Common myeloid progenitor, CD34-positive (primary cell): ENCODE data around the gene TMEM239.

Experiments
- CTCF ChIA-PET: fragments of 350-600 bp; sonication (Branson Sonifier 250); formaldehyde crosslinking; loops from one replicate; lab custom pipeline; 2021; ENCODE audit warnings: antibody characterized with exemption; lab: Charles Lee
- POLR2A ChIA-PET: fragments of 350-600 bp; sonication (Branson Sonifier 250); formaldehyde crosslinking; loops from one replicate; lab custom pipeline; 2021; ENCODE audit warnings: antibody characterized with exemption; lab: Charles Lee
- DNase-seq, 3 donors: peaks; one replicate each; pipeline versions ENCODE4 v3.0.0 to v3.0.0-alpha.2; 2013
- H3K27ac ChIP-seq, 2 experiments: 1 replicate in 1 of 2; 2 replicates in 1 of 2; pipeline ENCODE4 v1.7.0; 2013; ENCODE audit warnings: inconsistent platforms in 2 of 2, low read length in 2 of 2, mild to moderate bottlenecking in 2 of 2, low read depth in 1 of 2, moderate library complexity in 1 of 2; ENCODE audit not compliant: severe bottlenecking in 2 of 2, insufficient read depth in 1 of 2, poor library complexity in 1 of 2
- H3K27me3 ChIP-seq, 5 experiments: replicated peaks in 2 of 5; 1 replicate in 3 of 5; 2 replicates in 2 of 5; pipeline versions ENCODE4 v1.6.1 to v1.7.0; 2013; ENCODE audit warnings: low read length in 4 of 5, mild to moderate bottlenecking in 2 of 5, moderate library complexity in 2 of 5, inconsistent platforms in 1 of 5; ENCODE audit not compliant: insufficient read depth in 5 of 5, control insufficient read depth in 4 of 5
- H3K36me3 ChIP-seq, 4 experiments: 1 replicate in 2 of 4; 2 replicates in 2 of 4; pipeline versions ENCODE4 v1.6.1 to v1.7.0; 2013; ENCODE audit warnings: low read length in 3 of 4, control low read depth in 1 of 4, mild to moderate bottlenecking in 1 of 4; ENCODE audit not compliant: control insufficient read depth in 4 of 4, insufficient read depth in 4 of 4
- H3K4me1 ChIP-seq, 4 experiments: 1 replicate in 3 of 4; 2 replicates in 1 of 4; pipeline versions ENCODE4 v1.6.1 to v1.7.1; 2013; ENCODE audit warnings: low read length in 3 of 4, mild to moderate bottlenecking in 3 of 4, control low read depth in 1 of 4, inconsistent platforms in 1 of 4, moderate library complexity in 1 of 4; ENCODE audit not compliant: control insufficient read depth in 4 of 4, insufficient read depth in 4 of 4; ENCODE audit errors: control extremely low read depth in 1 of 4
- H3K4me3 ChIP-seq, 7 experiments: 1 replicate in 4 of 7; 2 replicates in 3 of 7; pipeline versions ENCODE4 v1.5.1 to v1.7.0; 2013; ENCODE audit warnings: mild to moderate bottlenecking in 7 of 7, low read length in 6 of 7, moderate library complexity in 6 of 7, inconsistent platforms in 2 of 7, low read depth in 2 of 7, control low read depth in 1 of 7; ENCODE audit not compliant: insufficient read depth in 4 of 7, control insufficient read depth in 1 of 7; ENCODE audit errors: extremely low read depth in 1 of 7
- H3K9me3 ChIP-seq, 5 experiments: 1 replicate in 4 of 5; 2 replicates in 1 of 5; pipeline versions ENCODE4 v1.6.1 to v1.7.1; 2013; ENCODE audit warnings: low read length in 4 of 5, mild to moderate bottlenecking in 2 of 5, inconsistent platforms in 1 of 5, low read depth in 1 of 5, moderate library complexity in 1 of 5; ENCODE audit not compliant: control insufficient read depth in 4 of 5, insufficient read depth in 2 of 5; ENCODE audit errors: control extremely low read depth in 1 of 5
- WGBS: methylation state at CpG from one replicate; pipeline ENCODE4 v1.1.5; 2013; ENCODE audit not compliant: insufficient coverage; 5-methylcytosine and 5-hydroxymethylcytosine counted together

Gene TMEM239

DNA sequence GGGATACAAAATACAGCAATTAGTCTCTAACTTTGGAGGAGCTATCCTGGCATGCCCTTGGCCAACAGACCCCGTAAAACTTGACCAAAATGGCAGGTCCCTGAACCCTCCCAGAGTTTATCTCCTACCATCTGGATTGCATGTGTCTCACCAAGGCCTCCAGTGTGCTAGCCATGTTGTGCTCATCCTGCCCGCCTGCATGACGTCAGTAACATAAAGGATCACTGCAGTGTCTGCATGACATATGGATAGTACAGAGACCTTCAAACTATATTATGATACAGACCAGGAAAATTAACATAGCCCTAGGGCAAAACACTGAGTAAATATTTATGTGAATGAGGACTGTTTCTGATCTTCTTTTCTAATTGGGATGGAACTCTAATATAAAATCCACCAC lies 41.0 kb upstream of the TMEM239 start:
- H3K4me3 ChIP-seq = no peak overlapping the region
- H3K27me3 ChIP-seq = no peaks in the 10 kb centered on the region
- 90% methylated on average over 2 of the region's 3 CpGs for WGBS
- H3K9me3 ChIP-seq = peaks cover 0 to 7% (median 2%) of the 10 kb centered on the region in 5 experiments
- H3K27ac ChIP-seq = no peak overlapping the region
- ChIA-PET CTCF (interaction anchor here (0.7 to 1.6 kb wide), 6 partner anchors 13 to 125 kb away, joined by 3 to 4 read pairs (median 4); no protein-coding TSS in a partner anchor), POLR2A (interaction anchor here (0.6 kb wide), 1 partner anchor 10 kb away, joined by 3 read pairs; no protein-coding TSS in a partner anchor)
- DNase-seq = no peak
- peaks cover 0 to 10% (median 8%) of the 10 kb centered on the region in 4 experiments for H3K4me1 ChIP-seq
- H3K36me3 ChIP-seq = no peaks in the 10 kb centered on the region

GRCh38 chr20:2778602-2779321 lies 37.4 kb upstream of the TMEM239 start:
- Histone ChIP-seq H3K9me3 (peaks cover 0 to 7% (median 2%) of the 10 kb centered on the region in 5 experiments), H3K4me3 (no peak overlapping the region), H3K4me1 (no peaks in the 10 kb centered on the region), H3K27me3 (no peaks in the 10 kb centered on the region), H3K27ac (no peak overlapping the region), H3K36me3 (no peaks in the 10 kb centered on the region)
- WGBS = 100% methylated on average over 7 of the region's 10 CpGs
- ChIA-PET CTCF (interaction anchor here (1.0 kb wide), 2 partner anchors 24 to 914 kb away, joined by 3 to 4 read pairs; no protein-coding TSS in a partner anchor), POLR2A (no interaction called here)
- DNase-seq = no peak

- Histone ChIP-seq H3K4me1 (no peaks in the 10 kb centered on the region), H3K36me3 (no peaks in the 10 kb centered on the region), H3K27ac (no peak overlapping the region), H3K9me3 (peaks cover 0 to 2% (median 0%) of the 10 kb centered on the region in 5 experiments), H3K4me3 (no peak overlapping the region), H3K27me3 (no peaks in the 10 kb centered on the region)
- DNase-seq = no peak
- ChIA-PET POLR2A (no interaction called here), CTCF (interaction anchor here (0.8 to 1.0 kb wide), 2 partner anchors 12 to 25 kb away, joined by 4 read pairs; no protein-coding TSS in a partner anchor)
- 49% methylated on average over 2 of the region's 3 CpGs for WGBS
These were observed 35.2 kb upstream of the TMEM239 start for GRCh38 chr20:2780948-2781347.

GRCh38 chr20:2783908-2784566 lies 32.1 kb upstream of the TMEM239 start:
- DNase-seq = no peak
- Histone ChIP-seq H3K9me3 (no peaks in the 10 kb centered on the region), H3K4me1 (no peaks in the 10 kb centered on the region), H3K27me3 (no peaks in the 10 kb centered on the region), H3K36me3 (no peaks in the 10 kb centered on the region), H3K27ac (no peak overlapping the region), H3K4me3 (no peak overlapping the region)
- WGBS = 96% methylated on average over 4 of the region's 6 CpGs
- ChIA-PET CTCF (no interaction called here), POLR2A (no interaction called here)

GRCh38 chr20:2793471-2793870 lies 22.7 kb upstream of the TMEM239 start:
- ChIA-PET POLR2A (interaction anchor here (0.8 kb wide), 1 partner anchor 13 kb away, joined by 3 read pairs; no protein-coding TSS in a partner anchor), CTCF (interaction anchor here (1.4 kb wide), 1 partner anchor 13 kb away, joined by 4 read pairs; no protein-coding TSS in a partner anchor)

GRCh38 chr20:2794202-2794748 lies 21.9 kb upstream of the TMEM239 start:
- no peak overlapping the region for H3K4me3 ChIP-seq
- ChIA-PET CTCF (interaction anchor here (0.9 kb wide), 1 partner anchor 40 kb away, joined by 3 read pairs; no protein-coding TSS in a partner anchor), POLR2A (interaction anchor here (1.3 kb wide), 1 partner anchor 17 kb away, joined by 3 read pairs; no protein-coding TSS in a partner anchor)
- no peak for DNase-seq
- H3K4me1 ChIP-seq = peaks cover 0 to 18% (median 14%) of the 10 kb centered on the region in 4 experiments
- no peak overlapping the region for H3K27ac ChIP-seq
- H3K9me3 ChIP-seq = no peaks in the 10 kb centered on the region
- H3K27me3 ChIP-seq = no peaks in the 10 kb centered on the region
- WGBS = 98% methylated on average over 19 of the region's 23 CpGs
- H3K36me3 ChIP-seq = peaks cover 5 to 58% (median 45%) of the 10 kb centered on the region in 4 experiments

More at GRCh38 chr20:2793471-2793870, 22.7 kb upstream of the TMEM239 start:
- Histone ChIP-seq H3K9me3 (no peaks in the 10 kb centered on the region), H3K27ac (no peak overlapping the region), H3K36me3 (peaks cover 5 to 54% (median 44%) of the 10 kb centered on the region in 4 experiments), H3K4me3 (no peak overlapping the region), H3K4me1 (peaks cover 0 to 10% (median 6%) of the 10 kb centered on the region in 4 experiments), H3K27me3 (no peaks in the 10 kb centered on the region)
- DNase-seq = no peak
- 100% methylated on average over 5 of the region's 6 CpGs for WGBS
